Fibroblast of lung (primary cell): ENCODE data around the gene ZNF3. TPM values are rescaled to one million over a fixed set of nuclear protein-coding genes. Genes with fewer than 3 reads are reported as not detected.

ENCODE experiments used
- DNase-seq, 2 donors: peaks; one replicate each; pipeline versions ENCODE4 v3.0.0 to v3.0.0-alpha.2; 2010; ENCODE audit warnings: low read depth in 2 of 2
- H2AFZ ChIP-seq: 2 replicates; pipeline ENCODE4 v1.5.1; 2012; ENCODE audit warnings: low read length, control low read depth, inconsistent platforms
- H3K27ac ChIP-seq: 2 replicates; pipeline ENCODE4 v1.5.1; 2011; ENCODE audit warnings: low read length, control low read depth; ENCODE audit not compliant: insufficient read depth
- H3K27me3 ChIP-seq: 2 replicates; pipeline ENCODE4 v1.5.1; 2011; ENCODE audit warnings: mild to moderate bottlenecking, low read length; ENCODE audit not compliant: control insufficient read depth, insufficient read depth
- H3K36me3 ChIP-seq: 2 replicates; pipeline ENCODE4 v1.5.1; 2011; ENCODE audit warnings: low read length; ENCODE audit not compliant: control insufficient read depth, insufficient read depth
- H3K4me1 ChIP-seq: 2 replicates; pipeline ENCODE4 v1.5.1; 2011; ENCODE audit warnings: low read length; ENCODE audit not compliant: control insufficient read depth, insufficient read depth; ENCODE audit errors: extremely low read depth
- H3K4me2 ChIP-seq: 2 replicates; pipeline ENCODE4 v1.5.1; 2011; ENCODE audit warnings: low read length, control low read depth; ENCODE audit not compliant: insufficient read depth; ENCODE audit errors: extremely low read depth
- H3K4me3 ChIP-seq, 4 experiments: fragments of 200-600 bp in 1 of 4; sonication (generic) in 1 of 4; replicated peaks in 1 of 4; 2 replicates each; pipeline ENCODE4 v1.5.1; 2011 to 2016; ENCODE audit warnings: low read length in 4 of 4, low read depth in 3 of 4, mild to moderate bottlenecking in 3 of 4, control low read depth in 2 of 4, inconsistent platforms in 1 of 4, mixed read lengths in 1 of 4; ENCODE audit not compliant: insufficient read depth in 1 of 4; ENCODE audit errors: control extremely low read depth in 1 of 4
- H3K79me2 ChIP-seq: 2 replicates; pipeline ENCODE4 v1.5.1; 2012; ENCODE audit warnings: mild to moderate bottlenecking, low read length, inconsistent platforms; ENCODE audit not compliant: control insufficient read depth, insufficient read depth
- H3K9ac ChIP-seq: 2 replicates; pipeline ENCODE4 v1.5.1; 2011; ENCODE audit warnings: mild to moderate bottlenecking, low read length, control low read depth; ENCODE audit not compliant: insufficient read depth
- H3K9me3 ChIP-seq: 2 replicates; pipeline ENCODE4 v1.5.1; 2012; ENCODE audit warnings: low read depth, low read length; ENCODE audit not compliant: control insufficient read depth, insufficient read depth
- H4K20me1 ChIP-seq: 2 replicates; pipeline ENCODE4 v1.5.1; 2011; ENCODE audit warnings: low read length; ENCODE audit not compliant: control insufficient read depth, insufficient read depth; ENCODE audit errors: extremely low read depth
- CTCF ChIP-seq, 2 donors: IDR thresholded peaks in 1 of 2; conservative IDR thresholded peaks in 1 of 2; 1 replicate in 1 of 2; 2 replicates in 1 of 2; pipeline ENCODE4 v1.5.1; 2011 to 2012; ENCODE audit warnings: low read length in 2 of 2, control low read depth in 1 of 2, inconsistent platforms in 1 of 2, low read depth in 1 of 2, mild to moderate bottlenecking in 1 of 2
- EZH2 ChIP-seq: IDR thresholded peaks from 2 replicates; pipeline ENCODE4 v1.5.1; 2012; ENCODE audit warnings: low read length, control low read depth, mild to moderate bottlenecking; ENCODE audit errors: missing control alignments
- polyA plus RNA-seq, 2 donors: library from polyadenylated mRNA; depleted of rRNA in 1 of 2; stranded (reverse) in 1 of 2; unstranded in 1 of 2; fragments of >200 nt; gene quantifications; 2 replicates each; pipeline ENCODE4 v1.2.1, GENCODE V29; 2011 to 2012; ENCODE audit warnings: missing spikeins in 1 of 2
- total RNA-seq: library from RNA; depleted of rRNA; stranded (reverse); fragments of >200 nt; gene quantifications from 2 replicates; pipeline ENCODE4 v1.2.1, GENCODE V29; 2014

ZNF3 gene
- total and polyA plus RNA-seq, 2 donors (not counting 1 experiment from before 2014, with no cell fraction given): 19.7 to 26.8 TPM

GRCh38 chr7:100119072-100119969, 37.8 kb upstream of the ZNF3 start, which contains the start of the genes CNPY4 and TAF6:
CNPY4 (plus strand) TSS chr7:100119634; CDS start chr7:100119745, 111 bp downstream.
TAF6 (minus strand) TSS chr7:100119358; CDS start chr7:100114209, 5,149 bp downstream.
- H3K9ac ChIP-seq: peak within 1 kb of the TSS; percentile 63
- H3K9me3 ChIP-seq: no peaks in the 10 kb centered on the region
- H3K4me2 ChIP-seq: peak within 1 kb of the TSS; percentile 88
- H3K36me3 ChIP-seq: peaks cover 2% of the 10 kb centered on the region
- H3K27ac ChIP-seq: peak within 1 kb of the TSS; percentile 89
- H2AFZ ChIP-seq: peak within 1 kb of the TSS; percentile 97
- H3K4me1 ChIP-seq: peaks cover 3% of the 10 kb centered on the region
- DNase-seq: peak; percentile 92 to 97
- TF ChIP-seq EZH2 (no peak), CTCF (conservative IDR thresholded peaks at IDR 0.05 in 1 of 2, IDR thresholded peaks at IDR 0.05 in 1 of 2; ENCODE audit: low read depth in 1 of 2, low read length in 2 of 2) (no peak)
- H3K27me3 ChIP-seq: no peaks in the 10 kb centered on the region
- peak within 1 kb of the TSS; percentile 79 to 98 (median 94) for H3K4me3 ChIP-seq
- no peaks in the 10 kb centered on the region for H4K20me1 ChIP-seq
- H3K79me2 ChIP-seq: peaks cover 16% of the 10 kb centered on the region

- Histone ChIP-seq H3K4me2 (peak overlapping the region; percentile 88), H3K79me2 (peaks cover 16% of the 10 kb centered on the region), H3K9me3 (no peaks in the 10 kb centered on the region), H4K20me1 (no peaks in the 10 kb centered on the region), H3K9ac (peak overlapping the region; percentile 63), H3K27ac (peak overlapping the region; percentile 89), H3K27me3 (no peaks in the 10 kb centered on the region), H3K36me3 (peaks cover 5% of the 10 kb centered on the region), H3K4me1 (peaks cover 3% of the 10 kb centered on the region), H2AFZ (peak overlapping the region; percentile 97), H3K4me3 (peak overlapping the region; percentile 79 to 98 (median 94))
- no peak for DNase-seq
- TF ChIP-seq EZH2 (no peak), CTCF (conservative IDR thresholded peaks at IDR 0.05 in 1 of 2, IDR thresholded peaks at IDR 0.05 in 1 of 2; ENCODE audit: low read depth in 1 of 2, low read length in 2 of 2) (no peak)
These were observed 37.0 kb upstream of the ZNF3 start for GRCh38 chr7:100118388-100119071.

GRCh38 chr7:100115026-100115425, 33.5 kb upstream of the ZNF3 start:
- no peaks in the 10 kb centered on the region for H3K9me3 ChIP-seq
- peaks cover 17% of the 10 kb centered on the region for H3K36me3 ChIP-seq
- H4K20me1 ChIP-seq: no peaks in the 10 kb centered on the region
- H3K27me3 ChIP-seq: no peaks in the 10 kb centered on the region
- H3K4me2 ChIP-seq: no peak overlapping the region
- H3K9ac ChIP-seq: no peak overlapping the region
- no peak overlapping the region for H3K27ac ChIP-seq
- DNase-seq: no peak
- H3K4me1 ChIP-seq: no peaks in the 10 kb centered on the region
- no peak overlapping the region for H2AFZ ChIP-seq
- peaks cover 9% of the 10 kb centered on the region for H3K79me2 ChIP-seq
- no peak overlapping the region for H3K4me3 ChIP-seq
- TF ChIP-seq EZH2 (no peak), CTCF (conservative IDR thresholded peaks at IDR 0.05 in 1 of 2, IDR thresholded peaks at IDR 0.05 in 1 of 2; ENCODE audit: low read depth in 1 of 2, low read length in 2 of 2) (no peak)
